ENCODE data around the gene COPZ1.
"Not testable (repeated sequence)": the region's sequence is repeated elsewhere in the genome, so short reads cannot be mapped to it uniquely, and the experiment has no call there.

The COPZ1 gene

GRCh38 chr12:54294953-54295566 lies 29.9 kb upstream of the COPZ1 start:
- DNase-seq, result no peak

- no peak for DNase-seq
Measured at GRCh38 chr12:54296393-54297099, 28.4 kb upstream of the COPZ1 start.

GRCh38 chr12:54298904-54299303 lies 26.0 kb upstream of the COPZ1 start:
- no peak for DNase-seq

DNA sequence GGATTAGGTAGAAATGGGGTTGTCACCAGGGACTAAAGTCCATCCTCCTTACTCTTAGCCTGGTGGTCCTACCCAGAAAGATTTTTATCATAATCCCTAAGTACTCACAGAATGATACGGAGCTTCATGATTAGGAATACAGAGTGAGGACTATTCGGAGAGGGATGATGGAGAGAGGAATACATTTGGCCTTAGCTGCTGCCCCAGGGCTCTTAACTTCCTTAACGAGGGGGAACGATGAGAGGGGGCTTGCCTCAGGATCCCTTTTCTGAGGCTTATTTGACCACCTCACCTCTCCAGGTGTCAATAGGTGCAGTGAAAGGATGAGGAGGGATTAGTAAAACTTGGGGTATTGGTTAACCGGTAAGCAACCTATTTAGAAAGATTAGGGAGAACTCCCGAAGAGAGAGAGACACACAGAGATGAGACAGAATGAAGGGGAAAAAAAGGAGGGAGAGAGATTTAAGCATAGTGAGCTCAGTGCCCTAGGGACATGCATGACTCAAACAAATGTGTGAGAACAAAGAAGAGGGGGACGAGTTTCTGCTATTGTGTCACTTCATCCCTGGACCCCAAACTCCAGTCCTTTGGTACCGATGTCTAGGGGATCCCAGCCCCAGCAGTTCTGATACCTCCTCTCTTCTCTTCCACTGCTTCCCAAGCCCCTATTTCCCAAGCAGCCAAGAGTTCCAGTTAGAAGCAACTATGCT lies 25.3 kb upstream of the COPZ1 start:
- no peak for DNase-seq

- DNase-seq, result no peak
Measured at GRCh38 chr12:54300225-54300731, 24.7 kb upstream of the COPZ1 start.

GRCh38 chr12:54300732-54301427 lies 24.1 kb upstream of the COPZ1 start, which contains the start of gene NFE2:
Gene NFE2, minus strand, starts transcription at chr12:54301015. Its CDS starts 5,767 bp downstream, at chr12:54295248.
- DNase-seq, result peak; percentile 31 to 45

- DNase-seq, result no peak
Measured at GRCh38 chr12:54301428-54302048, 23.4 kb upstream of the COPZ1 start.

DNA sequence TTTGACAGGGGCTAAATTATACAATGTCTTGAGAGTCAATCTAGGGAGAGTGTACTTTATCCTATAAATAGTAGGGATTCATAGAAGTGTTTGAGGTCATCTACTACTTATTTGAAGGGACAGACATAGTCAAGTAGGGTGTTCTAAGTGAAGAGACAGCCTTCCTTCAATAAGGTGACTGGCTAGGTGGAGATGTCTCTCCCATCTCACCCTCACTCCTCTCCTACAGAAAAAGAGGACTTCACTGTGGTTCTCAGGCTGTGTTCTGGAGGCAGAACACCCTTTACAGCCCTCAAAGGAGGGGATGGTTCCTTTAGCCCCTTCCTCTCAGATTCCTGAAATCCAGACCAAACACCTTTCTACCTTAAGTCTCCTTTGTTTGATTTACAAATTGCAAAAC lies 21.3 kb upstream of the COPZ1 start:
- no peak for DNase-seq

GRCh38 chr12:54304187-54304810 lies 20.6 kb upstream of the COPZ1 start:
- no peak for DNase-seq

DNA sequence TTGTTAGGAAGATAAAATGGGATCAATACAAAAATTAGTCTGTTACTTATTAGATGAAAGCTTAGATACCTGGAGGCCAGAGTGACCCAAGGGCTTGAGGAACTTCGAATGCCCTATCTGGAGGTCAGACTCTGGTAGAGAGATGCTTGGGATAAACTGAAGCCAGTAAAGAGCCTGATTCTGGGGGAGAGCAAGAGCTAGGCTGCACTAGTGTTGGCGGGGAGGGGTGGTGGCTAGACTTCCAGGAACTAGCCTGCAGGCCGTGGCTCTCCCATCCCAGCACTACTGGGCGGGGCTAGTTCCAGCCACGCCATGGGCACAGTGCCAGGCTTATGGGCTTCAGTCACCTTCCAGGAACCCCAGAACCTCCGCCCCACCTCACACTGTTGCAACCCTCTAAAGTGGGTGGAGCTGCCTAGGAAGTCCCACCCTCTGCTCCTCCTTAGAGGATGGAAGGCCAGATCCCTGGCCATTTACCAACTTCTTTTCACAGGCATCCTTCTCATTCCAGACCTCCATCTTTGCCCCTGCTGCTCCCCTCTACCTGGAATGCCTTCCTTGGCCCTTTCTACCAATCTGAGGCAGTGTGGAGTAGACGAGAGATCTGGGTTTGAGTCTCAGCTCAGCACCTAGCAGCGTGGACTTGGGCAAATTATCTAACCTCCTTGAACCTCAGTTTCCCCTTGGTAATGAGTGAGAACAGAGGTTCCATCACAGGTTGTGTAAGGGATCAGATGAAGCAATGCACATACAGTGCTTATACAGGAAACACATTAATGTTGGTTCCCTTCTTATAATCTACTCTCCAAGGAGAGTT lies 17.8 kb upstream of the COPZ1 start:
- peak; percentile 48 to 73 for DNase-seq

- DNase-seq, result no peak
Measured at GRCh38 chr12:54311051-54311450, 13.9 kb upstream of the COPZ1 start.

- DNase-seq, result not testable (repeated sequence)
Measured at GRCh38 chr12:54312309-54312708, 12.6 kb upstream of the COPZ1 start.

DNA sequence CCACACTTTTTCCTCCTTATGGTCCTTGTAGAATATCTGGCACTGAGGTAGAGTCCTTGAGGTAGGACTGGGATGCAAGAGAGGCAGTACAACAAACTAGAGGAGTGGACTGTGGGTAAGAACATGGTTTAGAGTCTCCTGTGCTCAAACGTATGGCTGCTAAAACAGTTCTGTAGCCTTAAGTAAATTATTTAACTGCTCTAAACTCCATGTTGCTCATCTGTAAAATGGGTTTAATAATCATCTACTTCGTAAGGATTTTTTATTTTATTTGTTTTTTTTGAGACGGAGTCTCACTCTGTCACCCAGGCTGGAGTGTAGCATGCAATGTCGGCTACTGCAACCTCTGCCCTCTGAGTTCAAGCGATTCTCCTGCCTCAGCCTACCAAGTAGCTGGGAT lies 3.6 kb upstream of the COPZ1 start:
- DNase-seq, result no peak

GRCh38 chr12:54325442-54326109 lies 645 bp downstream of the COPZ1 start:
- not testable (repeated sequence) for DNase-seq

DNA sequence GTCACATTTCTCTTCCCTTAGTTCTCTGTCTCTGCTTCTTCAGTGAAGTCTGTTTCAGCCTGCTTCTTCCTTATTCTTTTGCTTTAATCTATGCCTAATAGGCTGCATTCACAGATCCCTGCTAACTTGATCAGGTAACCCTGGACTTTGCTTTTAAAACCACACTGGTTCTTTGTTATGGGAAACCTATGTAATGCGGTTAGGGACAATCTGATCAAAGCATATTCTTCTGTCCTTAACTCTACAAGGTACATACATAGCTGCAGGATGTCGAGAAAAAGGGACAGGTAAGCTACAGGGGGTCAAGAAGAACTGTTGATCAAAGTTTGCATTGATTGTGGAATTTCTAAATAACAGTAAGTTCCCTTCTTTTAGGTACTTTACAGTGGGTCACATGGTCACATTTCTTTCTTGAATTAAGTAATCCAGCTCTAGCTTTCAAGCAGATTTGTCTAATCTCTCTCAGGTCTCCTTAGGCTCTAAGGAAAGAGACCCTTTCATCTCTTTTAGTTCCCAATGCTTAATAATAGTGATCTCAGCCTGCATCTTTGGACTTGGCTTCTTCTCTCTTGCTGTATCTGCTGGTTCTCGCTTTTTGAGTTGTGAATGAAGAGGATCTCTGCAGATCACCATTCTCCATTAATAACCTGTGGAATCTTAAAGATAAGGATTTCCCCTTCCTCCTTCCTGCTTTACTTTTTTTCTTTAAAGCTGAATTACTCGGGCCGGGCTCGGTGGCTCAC lies 3.8 kb downstream of the COPZ1 start:
- DNase-seq, result no peak

DNA sequence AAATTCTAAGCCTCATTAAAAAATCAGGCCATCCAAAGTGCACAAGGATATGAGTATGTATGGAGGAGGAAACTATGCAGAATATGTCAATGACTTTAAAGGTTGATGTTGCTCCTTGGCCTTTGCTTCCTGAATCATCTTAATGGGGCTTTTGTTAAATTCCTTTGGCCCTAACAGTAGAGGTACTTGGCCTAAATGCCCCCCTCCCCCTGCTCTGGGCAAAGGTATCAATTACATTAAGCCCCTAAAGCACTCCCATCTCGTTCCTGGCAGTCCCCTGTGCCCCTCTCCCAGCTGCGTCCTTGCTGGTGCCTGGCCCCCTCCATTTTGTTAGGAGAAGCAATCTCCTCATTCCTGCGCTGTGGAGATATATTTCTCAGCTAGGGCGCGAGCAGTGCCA lies 4.8 kb downstream of the COPZ1 start:
- no peak for DNase-seq

DNA sequence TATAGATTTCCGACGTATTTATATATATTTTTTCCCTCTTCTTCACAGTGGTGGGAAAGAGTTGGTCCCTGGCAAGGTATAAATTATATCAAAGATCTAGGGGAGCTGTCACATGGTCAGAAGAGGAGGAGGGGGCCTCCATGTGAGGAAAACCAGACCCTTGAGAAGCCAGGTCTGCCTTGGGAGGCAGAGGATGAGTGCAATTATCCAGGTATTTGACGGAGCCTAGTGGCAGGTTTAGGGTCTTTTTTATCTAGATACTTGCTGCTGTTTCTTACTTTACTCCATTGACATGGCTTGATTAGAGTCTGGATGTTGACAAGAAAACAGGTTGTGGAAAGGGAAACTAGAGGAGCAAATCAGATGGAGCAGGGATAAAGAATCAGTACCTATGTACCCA lies 5.5 kb downstream of the COPZ1 start:
- no peak for DNase-seq

GRCh38 chr12:54331461-54331860 lies 6.5 kb downstream of the COPZ1 start:
- no peak for DNase-seq

DNA sequence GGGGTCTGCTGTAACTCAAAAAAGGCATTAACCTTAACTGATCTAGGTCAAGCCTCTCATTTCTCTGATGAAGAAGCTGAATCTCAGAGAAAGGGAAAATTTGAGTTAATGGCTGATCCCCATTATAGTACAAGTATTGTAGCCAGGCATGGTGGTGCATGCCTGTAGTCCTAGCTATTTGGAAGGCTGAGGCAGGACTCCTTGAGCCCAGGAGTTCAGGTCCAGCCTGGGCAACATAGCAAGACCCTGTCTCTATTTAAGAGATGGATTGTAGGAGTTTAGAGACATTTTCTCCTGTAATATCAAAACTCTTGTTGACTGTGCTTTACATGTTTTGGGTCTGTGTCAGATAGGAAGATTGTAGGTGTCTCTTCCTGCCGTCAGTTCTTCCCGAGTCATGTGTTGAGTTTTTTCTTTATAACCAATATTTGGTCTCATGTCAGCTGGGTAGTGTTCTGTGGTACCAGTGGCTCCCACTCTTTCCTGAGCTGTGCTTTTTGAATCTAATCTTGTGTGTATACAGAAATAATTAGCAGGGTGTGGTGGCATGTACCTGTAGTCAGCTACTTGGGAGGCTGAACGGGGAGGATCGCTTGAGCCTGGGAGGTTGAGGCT lies 8.6 kb downstream of the COPZ1 start:
- no peak for DNase-seq

Measured in NCI-H187 (cell line).